Breast epithelium (tissue), 4 donors: Measurements from ENCODE around the gene PDIA6. TPM values are rescaled to one million over a fixed set of nuclear protein-coding genes. Genes with fewer than 3 reads are reported as not detected.

Experiments
- DNase-seq, 2 donors: peaks; one replicate each; pipeline ENCODE4 v3.0.0-alpha.2; 2019; ENCODE audit warnings: low spot score in 2 of 2
- H3K27ac ChIP-seq, 2 donors: fragments of 200-600 bp; sonication (generic) in 1 of 2; one replicate each; pipeline ENCODE4 v1.5.1; 2016 to 2019; ENCODE audit warnings: mild to moderate bottlenecking in 1 of 2
- H3K27me3 ChIP-seq, 2 donors: fragments of 200-600 bp; sonication (generic) in 1 of 2; one replicate each; pipeline versions ENCODE4 v1.5.1 to v1.6.0; 2017 to 2019; ENCODE audit warnings: control low read depth in 1 of 2, mild to moderate bottlenecking in 1 of 2
- H3K36me3 ChIP-seq: fragments of 200-600 bp; one replicate; pipeline ENCODE4 v1.5.1; 2019
- H3K4me1 ChIP-seq, 2 donors: fragments of 200-600 bp; sonication (generic); one replicate each; pipeline ENCODE4 v1.5.1; 2016 to 2019; ENCODE audit warnings: control low read depth in 1 of 2
- H3K4me3 ChIP-seq, 3 donors: fragments of 200-600 bp; sonication (generic); 1 replicate in 2 of 3; 2 replicates in 1 of 3; pipeline ENCODE4 v1.5.1; 2016 to 2019; ENCODE audit warnings: mild to moderate bottlenecking in 3 of 3, moderate library complexity in 2 of 3
- H3K9me3 ChIP-seq, 2 donors: fragments of 200-600 bp; sonication (generic) in 1 of 2; one replicate each; pipeline ENCODE4 v1.5.1; 2016 to 2019; ENCODE audit warnings: control low read depth in 1 of 2
- POLR2A ChIP-seq: fragments of 450-650 bp; IDR thresholded peaks from one replicate; pipeline ENCODE4 v1.6.1; 2016; ENCODE audit warnings: antibody characterized with exemption, mild to moderate bottlenecking, moderate library complexity
- POLR2AphosphoS5 ChIP-seq, 3 donors: sonication (generic); formaldehyde crosslinking; IDR thresholded peaks; one replicate each; pipeline ENCODE4 v1.6.1; 2017; ENCODE audit warnings: antibody characterized with exemption in 3 of 3
- intact Hi-C: fragments of 100-400 bp; cut with DNase I; formaldehyde crosslinking; loops from one replicate; pipeline ENCODE4 v1.15.1; 2023; ENCODE audit warnings: low total_unique reads
- total RNA-seq, 3 donors: library from RNA; depleted of rRNA; stranded (reverse); fragments of >200 nt; gene quantifications; one replicate each; pipeline ENCODE4 v1.1.0, GENCODE V29; 2016
- TF ChIP-seq, protein P1 (sequence below), 3 donors: fragments of 450-650 bp; IDR thresholded peaks; one replicate each; pipeline ENCODE4 v1.5.1; 2016 to 2017; ENCODE audit warnings: antibody characterized with exemption in 3 of 3, mild to moderate bottlenecking in 3 of 3, moderate library complexity in 3 of 3

Gene PDIA6
- total RNA-seq, 3 donors from 2014 or later = 84.7 to 118 (median 108) TPM

DNA sequence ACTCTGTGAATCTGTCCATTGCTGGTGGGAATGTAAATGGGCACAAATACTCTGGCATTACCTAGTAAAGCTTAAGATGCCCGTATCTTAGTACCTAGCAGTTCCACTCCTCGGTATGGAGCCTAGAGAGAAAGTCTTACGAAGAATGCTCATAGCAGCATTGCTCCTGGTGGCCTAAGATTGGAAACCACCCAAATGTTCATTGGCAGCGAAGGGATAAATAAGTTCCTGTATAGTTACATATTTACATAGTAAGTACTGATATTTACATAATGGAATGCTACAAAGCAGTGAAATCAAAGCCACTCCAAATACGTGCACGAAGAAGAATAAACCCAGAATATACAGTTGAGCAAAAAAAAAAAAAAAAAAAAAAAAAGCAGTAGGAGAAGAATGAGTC is 46.7 kb upstream of the PDIA6 start:
- Histone ChIP-seq H3K27me3 (peaks cover 0 to 19% of the 10 kb centered on the region in 2 donors), H3K27ac (no peak overlapping the region), H3K9me3 (no peaks in the 10 kb centered on the region), H3K4me1 (no peaks in the 10 kb centered on the region), H3K36me3 (no peaks in the 10 kb centered on the region), H3K4me3 (no peak overlapping the region)
- intact Hi-C loops = no loop called here
- no peak for DNase-seq
- TF ChIP-seq, protein P1, sequence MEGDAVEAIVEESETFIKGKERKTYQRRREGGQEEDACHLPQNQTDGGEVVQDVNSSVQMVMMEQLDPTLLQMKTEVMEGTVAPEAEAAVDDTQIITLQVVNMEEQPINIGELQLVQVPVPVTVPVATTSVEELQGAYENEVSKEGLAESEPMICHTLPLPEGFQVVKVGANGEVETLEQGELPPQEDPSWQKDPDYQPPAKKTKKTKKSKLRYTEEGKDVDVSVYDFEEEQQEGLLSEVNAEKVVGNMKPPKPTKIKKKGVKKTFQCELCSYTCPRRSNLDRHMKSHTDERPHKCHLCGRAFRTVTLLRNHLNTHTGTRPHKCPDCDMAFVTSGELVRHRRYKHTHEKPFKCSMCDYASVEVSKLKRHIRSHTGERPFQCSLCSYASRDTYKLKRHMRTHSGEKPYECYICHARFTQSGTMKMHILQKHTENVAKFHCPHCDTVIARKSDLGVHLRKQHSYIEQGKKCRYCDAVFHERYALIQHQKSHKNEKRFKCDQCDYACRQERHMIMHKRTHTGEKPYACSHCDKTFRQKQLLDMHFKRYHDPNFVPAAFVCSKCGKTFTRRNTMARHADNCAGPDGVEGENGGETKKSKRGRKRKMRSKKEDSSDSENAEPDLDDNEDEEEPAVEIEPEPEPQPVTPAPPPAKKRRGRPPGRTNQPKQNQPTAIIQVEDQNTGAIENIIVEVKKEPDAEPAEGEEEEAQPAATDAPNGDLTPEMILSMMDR (IDR thresholded peaks at IDR 0.05) = no peak
- TF ChIP-seq POLR2AphosphoS5 (IDR thresholded peaks at IDR 0.05) = no peak
- TF ChIP-seq POLR2A = no peak

GRCh38 chr2:10848541-10848940 is 36.0 kb upstream of the PDIA6 start:
- no peak overlapping the region for H3K27ac ChIP-seq
- intact Hi-C loops = no loop called here
- TF ChIP-seq POLR2AphosphoS5 (IDR thresholded peaks at IDR 0.05) (no peak), POLR2A (no peak)
- TF ChIP-seq, protein P1 (IDR thresholded peaks at IDR 0.05) = no peak
- no peaks in the 10 kb centered on the region for H3K4me1 ChIP-seq
- H3K9me3 ChIP-seq = no peaks in the 10 kb centered on the region
- H3K27me3 ChIP-seq = peaks cover 0 to 4% of the 10 kb centered on the region in 2 donors
- no peak overlapping the region for H3K4me3 ChIP-seq
- no peaks in the 10 kb centered on the region for H3K36me3 ChIP-seq
- DNase-seq = no peak

- peaks cover 3 to 4% of the 10 kb centered on the region in 2 donors for H3K9me3 ChIP-seq
- H3K27ac ChIP-seq = no peak overlapping the region
- H3K36me3 ChIP-seq = no peaks in the 10 kb centered on the region
- intact Hi-C loops = no loop called here
- no peaks in the 10 kb centered on the region for H3K4me1 ChIP-seq
- peaks cover 0 to 4% of the 10 kb centered on the region in 2 donors for H3K27me3 ChIP-seq
- H3K4me3 ChIP-seq = no peak overlapping the region
- TF ChIP-seq POLR2A (no peak), POLR2AphosphoS5 (IDR thresholded peaks at IDR 0.05) (no peak)
- TF ChIP-seq, protein P1 (IDR thresholded peaks at IDR 0.05) = no peak
- DNase-seq = no peak
Measured at GRCh38 chr2:10847008-10847407, 34.4 kb upstream of the PDIA6 start.

- intact Hi-C loops = no loop called here
- no peak overlapping the region for H3K4me3 ChIP-seq
- TF ChIP-seq, protein P1 (IDR thresholded peaks at IDR 0.05) = no peak
- TF ChIP-seq POLR2AphosphoS5 (IDR thresholded peaks at IDR 0.05) (no peak), POLR2A (no peak)
- H3K36me3 ChIP-seq = no peaks in the 10 kb centered on the region
- peaks cover 0 to 4% of the 10 kb centered on the region in 2 donors for H3K27me3 ChIP-seq
- no peak for DNase-seq
- no peak overlapping the region for H3K27ac ChIP-seq
- peaks cover 11% of the 10 kb centered on the region in 2 donors for H3K9me3 ChIP-seq
- no peaks in the 10 kb centered on the region for H3K4me1 ChIP-seq
Measured at GRCh38 chr2:10846110-10846861, 33.7 kb upstream of the PDIA6 start.

DNA sequence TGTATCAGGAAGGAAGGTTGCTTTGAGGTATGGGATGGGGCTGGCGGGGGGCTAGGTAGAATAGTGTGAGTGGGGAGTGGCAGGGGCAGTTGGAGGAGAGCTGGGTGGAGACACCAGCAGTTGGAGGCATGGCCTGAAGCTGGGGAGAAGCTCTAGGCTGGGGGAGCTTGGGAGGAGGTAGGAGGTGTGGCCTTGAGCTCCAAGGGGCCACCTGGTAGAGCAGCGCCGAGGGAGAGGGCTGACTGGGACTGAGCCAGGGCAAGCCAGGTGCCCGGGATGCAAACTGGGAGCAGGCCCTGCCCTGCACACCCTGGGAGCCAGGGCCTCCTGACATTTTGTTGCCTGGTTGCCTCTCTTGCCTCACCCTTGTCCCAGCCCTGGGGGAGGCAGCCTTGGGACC is 33.1 kb upstream of the PDIA6 start:
- Histone ChIP-seq H3K27ac (no peak overlapping the region), H3K4me1 (no peaks in the 10 kb centered on the region), H3K36me3 (no peaks in the 10 kb centered on the region), H3K4me3 (no peak overlapping the region), H3K27me3 (peaks cover 0 to 4% of the 10 kb centered on the region in 2 donors), H3K9me3 (peaks cover 17 to 18% of the 10 kb centered on the region in 2 donors)
- TF ChIP-seq, protein P1 (IDR thresholded peaks at IDR 0.05) = no peak
- TF ChIP-seq POLR2AphosphoS5 (IDR thresholded peaks at IDR 0.05) (no peak), POLR2A (no peak)
- intact Hi-C loops = no loop called here
- no peak for DNase-seq
